Activated CD4-positive, alpha-beta T cell treated with anti-CD3 and anti-CD28 coated beads, Interleukin-2, amount 50 U/mL, for 48 hours (primary cell): Measurements from ENCODE around the gene TMEM170A.
"Not testable (repeated sequence)": the region's sequence is repeated elsewhere in the genome, so short reads cannot be mapped to it uniquely, and the experiment has no call there.

ENCODE experiments used
- DNase-seq, 2 experiments: peaks; one replicate each; pipeline ENCODE4 v3.0.0-alpha.2; 2020

TMEM170A gene

DNA sequence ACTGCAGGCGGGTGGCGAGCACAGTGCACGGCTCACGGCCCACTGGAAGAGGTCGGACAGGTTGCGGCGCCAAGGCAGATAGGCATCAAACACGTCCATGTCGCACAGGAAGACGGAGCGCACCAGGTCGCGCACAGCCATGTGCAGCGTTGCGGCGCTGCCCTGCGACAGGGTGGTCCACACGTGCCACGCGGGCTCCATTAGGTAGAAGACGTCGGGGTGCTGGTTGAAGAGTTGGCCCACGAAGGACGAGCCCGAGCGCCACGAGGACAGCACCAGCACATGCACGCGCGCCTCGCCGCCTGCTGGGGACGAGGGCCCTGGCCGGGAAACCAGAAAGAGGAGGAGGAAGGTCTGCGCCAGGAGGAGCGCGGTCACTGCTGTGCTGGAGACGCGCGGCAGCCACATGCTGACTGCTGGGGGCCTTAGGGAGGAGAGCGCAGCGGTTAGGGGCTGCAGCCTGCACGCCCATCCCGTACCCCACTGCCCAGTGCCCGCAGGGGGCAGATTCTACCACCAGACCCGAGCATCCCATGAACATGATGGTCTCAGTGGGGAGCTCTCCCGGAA is 15.0 kb upstream of the TMEM170A start:
- DNase-seq: no peak

DNA sequence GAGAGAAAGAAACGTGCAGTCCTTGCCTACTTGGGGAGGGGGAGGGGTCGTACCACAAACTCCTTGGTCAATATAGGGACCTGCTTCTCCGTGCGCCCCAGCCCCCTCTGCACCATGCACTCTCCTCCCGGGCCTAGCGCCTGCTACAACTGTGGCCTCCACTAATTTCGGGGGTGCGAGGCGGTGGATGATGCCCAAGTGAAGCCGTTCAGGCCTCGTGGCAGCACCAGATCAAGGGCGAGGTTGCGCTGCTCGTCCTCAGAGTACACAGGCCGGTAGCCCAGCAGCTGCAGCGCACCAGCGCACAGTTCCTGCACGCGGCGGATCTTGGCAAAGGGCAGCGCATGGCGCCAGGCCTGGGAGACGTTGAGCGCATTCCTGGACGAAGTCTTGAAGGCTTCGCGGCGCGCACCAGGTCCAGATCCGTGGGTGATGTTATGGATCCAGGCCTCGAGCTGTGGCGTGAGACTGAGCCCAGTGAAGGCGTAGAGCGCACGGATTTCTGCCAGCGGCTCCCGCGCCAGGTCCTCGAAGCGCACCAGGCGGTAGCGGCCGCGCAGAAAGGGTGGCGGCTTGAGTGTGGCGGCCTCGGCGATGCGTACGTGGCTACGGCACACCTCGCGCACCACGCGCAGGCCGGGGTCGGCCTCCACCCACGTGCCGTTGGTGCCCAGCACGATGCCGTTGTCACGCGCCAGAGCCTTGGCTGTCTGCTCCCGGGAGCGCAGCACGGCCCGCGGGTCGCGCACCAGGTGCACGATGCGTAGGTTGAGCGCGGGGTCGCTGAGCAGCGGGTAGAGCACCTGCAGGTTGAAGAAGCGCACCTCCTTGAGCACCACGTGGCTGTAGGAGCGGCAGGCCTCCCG is 14.2 kb upstream of the TMEM170A start:
- DNase-seq: no peak

DNA sequence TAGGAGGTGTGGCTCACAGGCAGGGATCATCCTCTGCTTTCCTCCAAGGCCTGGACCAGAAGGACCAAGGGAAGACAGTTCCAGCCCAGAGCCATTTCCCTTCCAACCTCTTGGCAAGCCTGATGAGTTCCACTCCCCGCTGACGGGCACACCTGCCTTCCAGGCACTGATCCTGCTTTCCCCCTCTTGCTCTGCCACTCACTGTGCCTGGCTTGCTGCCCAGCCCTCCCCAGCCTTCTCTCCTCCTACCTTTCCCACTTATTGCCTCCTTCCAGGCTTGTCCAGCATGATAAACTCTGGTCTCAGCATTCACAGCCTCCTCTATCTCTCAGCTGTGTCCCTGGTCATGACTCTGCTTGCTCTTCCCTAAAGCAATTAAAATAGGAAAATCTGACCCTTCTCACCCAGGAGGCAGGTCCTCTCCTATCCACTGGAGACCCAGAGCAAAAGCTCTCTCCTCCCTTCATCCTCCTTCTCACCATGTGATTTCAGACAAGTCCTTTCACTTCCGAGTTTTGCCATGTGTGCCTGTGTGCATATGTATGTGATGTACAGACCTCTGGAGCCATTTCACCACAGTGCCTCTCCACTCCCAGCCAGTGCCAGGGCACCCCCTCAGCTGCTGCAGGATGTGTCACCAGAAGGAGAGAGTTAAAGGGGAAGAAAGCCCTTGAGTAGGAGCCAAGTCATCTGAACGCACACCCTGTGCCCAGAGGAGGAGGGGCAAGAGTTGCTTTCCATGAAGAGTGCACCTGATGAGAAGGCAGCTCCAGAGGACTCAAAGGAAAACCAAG is 13.4 kb upstream of the TMEM170A start:
- no peak for DNase-seq

DNA sequence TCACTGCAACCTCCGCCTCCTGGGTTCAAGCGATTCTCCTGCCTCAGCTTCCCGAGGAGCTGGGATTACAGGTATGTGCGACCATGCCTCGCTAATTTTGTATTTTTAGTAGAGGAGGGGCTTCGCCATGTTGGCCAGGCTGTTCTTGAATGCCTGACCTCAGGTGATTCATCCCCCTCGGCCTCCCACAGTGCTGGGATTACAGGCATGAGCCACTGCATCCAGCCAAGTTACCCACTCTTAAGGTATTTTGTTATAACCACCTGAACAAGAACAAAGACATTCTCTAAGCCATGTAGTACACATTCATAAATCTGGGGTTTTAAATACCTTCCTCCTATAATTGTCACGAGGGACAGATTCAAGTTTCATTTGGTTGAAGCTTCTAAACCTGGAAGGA is 12.3 kb upstream of the TMEM170A start:
- no peak for DNase-seq

DNA sequence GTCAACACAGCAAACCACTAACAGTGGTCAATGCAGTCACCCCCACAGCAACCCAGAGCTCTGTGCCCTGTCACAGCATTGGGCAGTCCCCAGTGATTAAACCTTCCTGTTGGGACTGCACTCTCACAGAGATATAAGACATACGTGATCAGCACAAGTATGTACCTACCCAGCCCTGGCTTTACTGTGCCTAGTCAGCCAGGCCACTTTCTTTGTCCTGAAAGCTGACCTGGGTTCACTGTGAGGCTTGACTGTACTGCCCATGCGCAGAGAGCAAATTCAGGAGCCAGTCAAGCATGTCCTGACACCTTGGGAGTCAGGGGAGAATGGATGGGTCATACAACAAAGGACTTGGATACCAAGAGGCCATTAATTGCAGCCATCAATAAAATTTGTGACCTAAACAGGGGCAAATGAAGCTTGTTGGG is 10.9 kb upstream of the TMEM170A start:
- no peak for DNase-seq

DNA sequence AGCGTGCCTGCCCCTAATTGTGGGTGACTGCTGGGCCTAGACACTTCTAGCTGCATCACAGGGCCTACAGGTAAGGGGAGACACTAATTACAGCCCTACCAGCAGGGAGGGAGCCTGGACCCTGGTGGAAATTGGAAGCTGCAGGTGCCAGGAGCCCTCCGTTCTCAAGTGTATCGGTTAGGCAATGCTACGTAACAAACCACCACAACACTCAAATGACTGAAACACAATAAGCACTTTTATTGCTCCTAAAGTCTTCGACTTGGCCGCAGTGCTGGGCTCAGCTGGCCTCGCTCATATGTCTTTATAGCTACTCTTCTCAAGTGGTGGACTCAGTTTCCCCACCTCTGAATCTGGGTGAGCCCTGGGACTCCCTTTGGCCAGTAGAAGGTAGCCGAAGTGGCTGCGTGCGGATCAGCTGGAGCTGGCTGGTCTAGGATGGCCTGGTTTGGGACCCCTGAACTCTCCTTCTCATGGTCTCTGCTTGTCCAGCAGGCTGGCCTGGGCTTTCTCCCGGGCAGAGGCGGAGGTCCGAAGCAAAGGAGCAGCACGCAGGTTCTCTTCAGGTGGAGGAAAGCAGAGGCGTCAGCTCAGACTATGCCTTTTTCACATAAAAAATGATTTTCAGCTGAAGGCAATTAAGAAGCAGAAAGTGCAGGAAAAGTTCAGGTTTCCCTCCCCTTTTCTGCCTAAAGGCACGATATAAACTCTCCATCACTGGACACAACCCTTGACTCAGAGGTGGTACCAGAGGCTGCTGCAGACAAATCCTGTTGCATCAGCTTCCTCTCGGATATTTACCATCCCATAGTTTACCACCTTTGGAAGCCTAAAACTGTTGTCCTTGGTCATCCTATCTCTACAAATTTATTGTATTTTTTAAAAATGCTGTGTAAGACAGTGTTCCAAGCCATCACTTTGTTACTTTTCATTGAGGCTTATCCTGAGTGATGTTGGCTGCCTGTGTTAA is 8.7 kb upstream of the TMEM170A start:
- DNase-seq: no peak

DNA sequence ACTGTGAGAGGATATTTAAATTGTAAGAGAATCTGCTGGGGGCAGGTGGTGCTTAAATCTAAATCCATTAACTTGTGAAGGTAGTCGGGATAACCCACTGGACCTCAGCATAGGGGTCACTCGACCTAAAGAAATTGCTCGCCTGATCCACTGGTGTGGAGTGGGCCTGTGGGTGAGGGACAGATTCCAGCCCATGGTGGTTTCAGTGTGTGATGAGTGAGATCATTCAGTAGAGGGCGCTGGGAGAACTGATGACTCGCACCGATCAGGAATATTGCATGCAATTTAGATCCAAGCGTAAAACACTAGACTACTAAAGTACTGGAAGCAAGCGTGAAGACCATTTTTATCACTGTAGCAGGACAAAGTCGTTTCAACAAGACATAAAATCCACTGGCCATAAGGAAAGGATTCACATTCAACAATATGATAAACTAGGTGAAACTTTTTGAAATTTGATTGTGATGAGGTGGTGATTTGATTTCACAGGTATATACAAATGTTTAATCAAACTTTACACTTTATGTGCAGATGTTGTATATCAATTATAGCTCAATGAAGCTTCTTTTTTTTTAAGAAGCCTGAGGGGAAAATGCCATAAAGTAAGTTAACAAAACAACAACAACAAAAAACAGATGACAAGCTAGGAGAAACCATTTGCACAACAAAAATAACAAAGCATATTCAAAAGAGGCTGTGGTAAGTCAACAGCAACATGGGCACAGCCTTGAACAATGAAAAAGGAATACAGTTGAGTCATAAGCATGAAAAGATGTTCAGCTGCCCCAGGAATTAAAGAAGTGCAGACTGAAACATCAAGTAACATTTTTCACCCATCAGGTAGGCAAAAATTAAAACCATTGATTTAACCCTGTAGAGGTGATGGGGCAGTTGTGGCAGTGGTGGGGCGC is 7.5 kb upstream of the TMEM170A start:
- DNase-seq: peak; percentile 24 to 40

DNA sequence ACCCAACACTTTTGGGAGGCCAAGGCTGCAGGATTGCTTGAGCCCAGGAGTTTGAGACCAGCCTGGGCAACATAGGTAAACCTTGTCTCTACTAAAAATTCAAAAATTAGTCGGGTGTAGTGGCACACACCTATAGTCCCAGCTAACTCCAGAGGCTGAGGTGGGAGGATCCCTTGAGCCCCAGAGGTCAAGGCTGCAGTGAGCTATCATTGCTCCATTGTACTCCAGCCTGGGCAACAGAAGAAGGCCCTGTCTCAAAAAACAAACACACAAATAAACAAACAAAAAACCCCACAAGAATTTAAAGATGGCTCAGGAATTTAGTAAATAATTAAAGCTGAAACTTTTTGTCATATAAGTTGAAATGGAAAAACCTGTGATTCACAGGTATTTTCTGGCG is 2.3 kb upstream of the TMEM170A start:
- no peak for DNase-seq

DNA sequence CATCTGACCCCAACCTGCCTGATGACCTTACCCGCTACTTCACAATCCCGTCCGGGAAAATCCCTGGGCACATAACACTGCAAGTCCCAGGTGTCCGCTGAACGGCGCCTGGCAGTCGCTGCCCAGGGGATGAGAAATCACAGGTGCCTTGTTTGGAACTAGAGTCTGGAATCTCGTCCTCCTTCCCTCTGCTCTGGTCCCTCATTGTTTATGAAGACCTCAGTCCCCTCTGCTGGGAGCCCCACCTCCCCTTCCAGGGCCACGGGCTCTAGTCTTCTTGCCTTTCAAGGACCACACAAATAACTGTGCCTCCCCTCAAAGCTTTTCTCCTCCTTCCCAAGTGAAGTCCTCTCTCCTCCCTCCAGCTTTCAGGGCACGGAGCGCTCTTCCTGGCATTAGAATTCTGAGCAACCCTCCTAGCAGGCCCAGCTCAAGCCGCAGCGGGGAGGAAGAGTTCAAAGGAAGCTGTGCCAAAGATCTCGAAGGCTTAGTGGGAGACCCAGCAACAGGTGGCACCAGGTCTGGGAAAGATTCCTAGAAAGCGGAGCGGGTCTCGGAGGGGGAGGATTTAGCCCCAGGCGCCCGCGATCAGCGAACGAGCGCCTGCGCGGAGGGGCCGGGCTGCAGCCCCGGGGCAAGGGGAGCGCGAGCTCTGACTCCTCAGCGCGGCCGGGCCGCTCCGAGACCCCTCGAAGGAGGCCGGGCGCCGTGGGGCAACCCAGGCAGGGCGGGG is 934 bp downstream of the TMEM170A start:
- DNase-seq: peak; percentile 28 to 40

DNA sequence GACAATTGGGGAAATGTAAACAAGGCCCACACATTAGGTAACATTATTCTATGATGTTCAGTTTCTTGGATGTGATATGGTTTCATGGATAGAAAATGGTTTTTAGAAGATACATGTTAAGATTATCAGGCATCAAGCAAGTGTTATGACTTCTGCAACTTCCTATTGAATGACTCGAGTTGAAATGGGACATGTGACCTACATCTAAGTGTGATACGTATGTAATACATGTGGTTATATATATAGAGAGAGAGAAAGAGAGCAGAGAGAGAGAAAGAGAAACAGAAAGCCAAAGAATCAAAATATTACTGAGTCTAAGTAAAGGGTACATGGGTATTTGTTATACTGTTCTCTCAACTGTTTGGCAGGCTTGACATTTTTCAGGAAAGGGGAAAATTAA is 1.7 kb downstream of the TMEM170A start:
- no peak for DNase-seq

DNA sequence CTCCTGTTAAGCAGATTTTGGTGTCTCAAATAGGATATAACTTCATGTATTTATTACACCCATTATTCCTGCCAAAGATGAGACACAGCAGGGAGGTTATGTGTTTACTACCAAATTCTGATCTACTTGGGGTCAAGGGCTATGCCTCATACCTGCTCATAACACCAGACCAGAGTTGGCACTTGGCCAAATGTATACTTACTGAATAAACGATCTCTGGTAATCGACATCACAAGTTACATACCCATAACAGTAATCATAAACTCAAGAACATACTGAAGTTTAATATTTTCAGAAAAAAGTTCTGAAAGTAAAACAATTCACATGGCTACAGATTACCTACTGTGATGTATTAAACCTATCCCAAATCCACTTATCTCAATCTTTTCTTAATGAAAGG is 2.9 kb downstream of the TMEM170A start:
- DNase-seq: no peak

DNA sequence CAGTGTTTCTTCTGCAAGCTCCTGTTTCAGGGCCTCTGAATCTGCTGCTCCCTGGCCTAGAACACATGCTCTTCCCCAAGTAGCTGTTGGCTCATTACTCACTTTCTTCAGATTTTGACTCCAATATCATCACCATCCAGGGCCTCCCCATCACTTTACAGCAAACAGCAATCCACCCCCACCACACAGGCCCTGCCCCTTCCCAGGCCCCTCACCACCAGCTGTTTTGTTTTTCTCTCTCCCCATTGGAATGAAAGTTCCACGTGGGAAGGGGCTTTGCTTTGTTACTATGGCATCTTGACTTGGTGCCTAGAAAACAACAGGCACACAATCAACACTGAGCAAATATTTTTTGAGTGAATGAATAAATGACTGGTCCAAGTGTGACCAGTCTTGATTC is 4.0 kb downstream of the TMEM170A start:
- DNase-seq: no peak

DNA sequence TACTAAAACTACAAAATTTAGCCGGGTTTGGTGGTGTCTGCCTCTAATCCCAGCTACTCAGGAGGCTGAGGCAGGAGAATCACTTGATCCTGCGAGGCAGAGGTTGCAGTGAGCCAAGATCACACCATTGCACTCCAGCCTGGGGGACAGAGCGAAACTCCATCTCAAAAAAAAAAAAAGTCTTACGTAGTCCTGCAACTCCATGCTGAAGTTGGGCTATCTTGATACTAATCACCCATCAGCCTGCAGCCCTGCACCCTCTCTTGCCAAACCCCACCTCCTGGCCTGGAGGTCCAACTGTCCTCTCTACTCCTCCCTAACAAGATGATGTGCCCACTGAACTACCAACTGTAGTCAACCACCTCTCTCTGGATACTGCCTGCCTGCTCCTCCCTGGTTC is 4.8 kb downstream of the TMEM170A start:
- DNase-seq: no peak

DNA sequence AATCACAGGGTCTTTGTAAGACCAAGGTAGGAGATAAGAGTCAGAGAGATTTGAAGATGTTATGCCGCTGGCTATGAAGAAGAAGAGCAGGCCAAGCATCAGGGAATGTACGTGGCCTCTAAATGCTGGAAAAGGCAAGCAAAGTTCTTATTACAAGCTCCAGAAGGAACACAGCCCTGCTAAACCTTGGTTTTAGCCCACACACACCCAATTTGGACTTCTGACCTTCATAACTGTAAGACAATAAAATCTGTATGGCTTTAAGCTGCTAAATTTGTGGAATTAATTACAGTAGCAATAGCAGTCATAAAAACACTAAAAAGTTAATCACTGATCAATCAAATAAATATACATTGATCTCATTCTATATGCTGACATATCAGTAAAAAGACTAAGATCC is 6.0 kb downstream of the TMEM170A start:
- no peak for DNase-seq

DNA sequence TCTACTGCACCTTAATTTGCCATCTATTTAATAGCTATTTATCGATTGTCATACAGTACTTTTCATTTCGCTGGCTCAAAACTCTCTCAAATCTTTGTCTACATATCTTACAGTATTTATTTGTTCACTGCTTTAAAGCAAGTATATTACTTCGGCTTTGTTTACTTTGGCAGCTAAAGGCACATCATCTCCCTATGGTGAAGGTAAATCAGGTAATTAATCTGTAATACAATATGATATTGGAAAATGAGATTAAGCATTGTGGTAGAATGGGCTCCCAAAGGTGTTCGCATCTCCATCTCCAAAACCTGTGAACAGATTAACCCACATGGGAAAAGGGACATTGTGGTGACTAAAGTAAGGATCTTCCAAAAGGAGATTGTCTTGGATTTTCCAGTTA is 6.5 kb downstream of the TMEM170A start:
- DNase-seq: no peak

DNA sequence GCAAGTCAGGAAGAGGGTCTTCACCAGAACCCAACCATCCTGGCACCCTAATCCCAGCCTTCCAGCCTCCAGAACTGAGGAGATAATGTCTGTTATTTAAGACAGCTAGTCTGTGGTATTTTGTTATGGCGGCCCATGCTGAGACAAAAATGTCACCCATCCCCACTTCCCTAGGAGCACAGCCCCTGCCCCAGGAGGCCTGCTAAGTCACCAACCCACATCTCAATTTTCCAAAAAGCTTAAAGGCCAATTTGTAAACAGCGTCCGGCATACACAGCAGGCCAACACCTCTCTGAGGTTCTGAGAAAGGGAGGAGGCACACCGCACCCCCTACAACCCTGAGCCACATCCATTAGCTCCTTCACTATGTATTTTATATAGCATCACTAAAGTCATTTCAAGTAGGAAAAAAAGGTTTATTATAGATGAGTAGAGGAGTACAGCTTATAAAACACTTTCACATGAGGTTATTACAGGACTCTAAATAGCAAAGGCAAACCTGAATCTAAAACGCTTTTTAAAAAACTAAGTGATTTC is 6.9 kb downstream of the TMEM170A start:
- DNase-seq: no peak

DNA sequence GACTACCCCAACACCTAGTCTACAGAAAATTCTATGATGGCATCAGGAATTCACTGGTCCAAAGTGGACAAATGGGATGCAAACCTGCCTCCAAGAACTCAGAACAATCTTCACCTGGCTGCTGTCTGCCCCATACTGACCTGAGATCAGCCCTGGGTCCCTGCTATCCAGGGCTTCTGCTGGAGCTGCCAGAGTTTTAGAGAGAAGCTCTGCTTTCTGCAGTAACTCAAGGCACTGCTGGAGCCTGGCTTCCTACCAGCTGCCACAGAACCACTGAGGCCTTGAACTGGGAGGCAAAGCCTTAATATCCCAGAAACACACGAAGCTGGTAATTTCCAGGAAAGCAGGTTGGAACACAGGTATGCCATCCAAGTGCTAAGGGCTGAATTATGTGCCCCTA is 7.5 kb downstream of the TMEM170A start:
- DNase-seq: no peak

DNA sequence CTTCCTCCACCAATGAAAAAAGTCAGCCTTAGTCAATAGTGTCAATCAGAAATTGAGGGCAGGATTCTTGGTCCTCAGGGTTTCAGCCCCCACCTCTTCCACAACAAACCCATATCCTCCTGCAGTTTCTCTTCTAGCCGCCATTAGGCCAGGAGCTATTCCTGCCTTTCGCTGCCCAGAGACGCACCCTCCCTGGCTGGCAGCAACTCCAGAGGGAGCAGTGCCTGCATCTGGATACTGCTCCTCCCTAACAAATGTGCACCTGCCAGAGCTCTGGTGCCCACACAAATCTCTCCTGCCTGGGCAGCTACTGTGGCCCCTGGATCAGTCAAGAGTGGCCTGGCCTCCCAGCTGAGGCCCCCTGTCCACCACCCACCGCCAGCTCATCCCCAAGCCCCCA is 8.0 kb downstream of the TMEM170A start:
- not testable (repeated sequence) for DNase-seq

DNA sequence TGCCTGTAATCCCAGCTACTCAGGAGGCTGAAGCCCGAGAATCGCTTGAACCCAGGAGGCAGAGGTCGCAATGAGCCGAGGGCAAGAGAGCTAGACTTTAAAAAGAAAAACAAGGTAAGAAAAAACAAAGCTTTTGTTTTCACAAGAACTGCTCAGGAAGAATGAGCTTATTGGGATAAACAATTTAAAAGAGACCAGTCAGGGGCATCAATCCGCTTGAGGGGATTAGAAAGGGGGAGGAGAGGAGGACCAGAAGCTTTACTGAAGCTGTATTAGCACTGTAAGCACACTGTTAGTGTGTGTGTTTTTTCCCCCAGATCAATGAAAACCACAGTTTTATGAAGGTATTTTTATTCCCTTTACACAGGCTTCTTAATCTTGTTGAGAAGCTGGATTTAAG is 8.8 kb downstream of the TMEM170A start:
- no peak for DNase-seq

DNA sequence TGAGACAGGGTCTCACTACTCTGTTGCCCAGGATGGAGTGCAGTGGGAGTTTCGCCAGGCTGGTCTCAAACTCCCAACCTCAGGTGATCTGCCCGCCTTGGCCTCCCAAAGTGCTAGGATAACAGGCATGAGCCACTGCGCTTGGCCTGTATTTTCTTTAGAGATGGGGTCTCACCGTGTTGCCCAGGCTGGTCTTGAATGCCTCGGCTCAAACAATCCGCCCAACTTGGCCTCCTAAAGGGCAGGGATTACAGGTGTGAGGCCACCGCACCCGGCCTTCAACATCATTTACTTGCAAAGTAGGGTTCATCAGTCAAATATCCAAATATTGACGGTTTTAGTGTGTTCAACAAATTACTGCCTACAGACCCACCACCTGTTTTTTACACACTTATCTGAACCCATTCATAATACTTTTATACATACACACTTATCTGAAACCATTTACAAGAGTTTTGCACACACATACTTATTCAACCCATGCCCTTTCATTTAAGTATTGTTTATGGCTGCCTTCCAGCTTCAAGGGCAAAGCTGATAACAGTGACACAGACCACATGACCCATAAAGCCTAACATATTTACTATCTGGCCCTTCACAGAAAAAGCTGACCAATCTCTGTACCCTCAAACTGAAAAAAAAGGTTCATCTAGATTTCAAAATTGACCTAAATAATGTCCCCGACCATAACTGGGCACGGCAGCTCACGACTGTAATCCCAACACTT is 11.9 kb downstream of the TMEM170A start:
- no peak for DNase-seq
